Amygdala (tissue), 56 donors: Measurements from ENCODE around the gene CCDC142.
"Not testable (repeated sequence)": the region's sequence is repeated elsewhere in the genome, so short reads cannot be mapped to it uniquely, and the experiment has no call there.

Source experiments
- DNase-seq, 56 donors: peaks; one replicate each; lab custom pipeline; 2025; lab: John Stamatoyannopoulos, UW

CCDC142 gene

GRCh38 chr2:74501335-74502071 lies 18.7 kb upstream of the CCDC142 start:
- DNase-seq, result no peak

GRCh38 chr2:74500578-74500946 lies 17.8 kb upstream of the CCDC142 start:
- no peak for DNase-seq

DNA sequence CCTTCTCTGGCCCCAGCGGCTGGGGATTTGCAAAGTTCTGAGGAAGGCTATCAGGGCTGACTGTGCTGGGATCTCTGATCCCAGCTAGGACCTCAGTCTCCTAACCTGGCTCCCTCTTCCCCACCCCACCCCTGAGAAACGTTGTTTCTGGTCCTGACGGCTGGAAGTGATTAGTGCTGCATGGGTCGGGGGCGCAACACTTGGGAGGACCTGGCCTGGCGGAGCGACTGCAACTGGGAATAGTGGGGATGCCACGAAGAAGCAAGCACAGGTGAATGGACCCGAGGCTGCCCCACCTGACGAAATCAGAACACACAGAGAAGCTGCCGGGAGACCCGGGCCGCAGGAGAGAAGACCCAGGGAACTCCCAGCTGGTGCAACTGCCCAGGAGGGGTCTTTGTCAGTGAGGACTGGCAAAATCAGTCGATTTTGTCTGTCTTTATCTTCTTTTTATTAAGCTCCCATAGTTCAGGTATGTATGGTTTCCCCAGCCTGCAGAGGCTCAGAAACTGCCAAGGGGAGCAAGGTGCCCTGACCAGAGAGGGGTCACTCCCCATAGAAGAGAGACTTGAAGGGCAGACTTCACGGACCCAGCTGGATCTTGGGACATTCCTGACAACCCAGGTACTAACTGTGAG lies 17.3 kb upstream of the CCDC142 start:
- DNase-seq, result no peak

DNA sequence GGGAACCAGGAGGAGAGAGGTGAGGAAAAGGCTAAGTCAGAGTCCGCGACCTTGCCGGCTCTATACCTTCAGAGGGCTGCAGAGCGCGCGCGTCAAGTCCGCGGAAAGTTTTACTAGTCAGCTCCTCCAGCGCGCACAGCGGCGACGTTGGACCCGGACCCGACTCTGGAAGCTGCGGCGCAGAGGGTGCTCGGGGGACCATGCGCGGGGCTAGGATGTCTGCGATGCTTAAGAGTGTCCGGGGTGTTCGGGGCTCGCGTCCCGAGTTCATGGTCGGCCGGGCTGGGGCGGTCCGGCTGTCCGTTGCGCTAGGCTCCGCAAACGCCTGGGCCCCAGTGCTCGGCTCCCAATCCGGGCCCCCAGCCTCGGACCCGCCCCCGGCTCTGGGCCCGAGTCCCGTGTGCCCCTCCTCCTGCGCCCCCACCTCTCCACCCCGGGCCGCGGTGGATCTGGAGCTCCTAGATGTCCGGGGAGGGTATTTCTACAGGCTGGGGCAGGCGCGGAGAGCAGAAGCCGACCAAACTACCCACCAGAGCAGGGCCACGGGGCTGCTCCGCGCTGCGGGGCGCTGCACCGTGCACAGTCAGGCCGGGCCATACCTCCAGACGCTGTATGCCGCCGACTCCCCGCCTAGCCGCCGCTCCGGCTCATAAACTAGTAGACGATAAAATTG lies 16.6 kb upstream of the CCDC142 start, which contains the start of gene LBX2:
LBX2 (minus strand) TSS at position 337 of the 673 bp plus-strand sequence; CDS start at position 271, 66 bp downstream.
- DNase-seq, result no peak

DNA sequence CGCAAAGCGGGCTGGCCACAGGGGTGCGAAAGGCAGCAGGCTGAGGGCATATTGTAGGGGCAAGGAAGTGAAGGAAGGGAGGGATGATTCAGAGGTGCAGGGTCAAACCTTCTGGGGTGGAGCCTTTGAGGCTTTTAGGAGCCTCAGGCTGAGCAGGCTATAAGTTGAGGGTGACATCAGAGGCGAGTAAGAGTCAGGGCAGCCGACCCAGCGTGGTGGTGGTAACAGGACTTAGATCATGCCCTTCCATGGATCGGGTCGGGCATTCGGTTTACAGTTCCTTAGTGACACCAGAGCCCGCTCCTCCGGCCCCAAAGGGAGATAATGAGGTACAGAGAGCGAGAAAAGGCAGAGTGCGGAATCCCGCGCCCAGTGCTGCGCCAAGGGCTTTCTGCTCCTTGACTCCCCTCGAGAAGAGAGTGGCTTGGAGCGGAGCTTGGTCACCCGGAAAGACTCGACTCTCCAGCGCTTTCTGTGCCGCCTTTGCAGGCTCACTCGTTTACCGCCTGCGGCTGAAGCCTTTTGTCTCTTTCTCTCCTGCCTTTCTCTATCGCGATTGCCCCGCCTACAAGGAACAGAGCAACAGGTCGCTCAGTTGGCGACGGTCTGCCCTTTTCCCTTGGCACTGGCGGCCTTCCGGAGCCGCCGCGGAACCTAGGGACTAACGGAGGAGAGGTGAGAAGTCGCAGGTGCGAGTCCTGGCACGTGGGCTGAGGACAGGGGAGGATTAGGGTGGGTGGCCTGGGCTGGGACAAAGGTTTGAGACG lies 15.9 kb upstream of the CCDC142 start:
- DNase-seq, result no peak

DNA sequence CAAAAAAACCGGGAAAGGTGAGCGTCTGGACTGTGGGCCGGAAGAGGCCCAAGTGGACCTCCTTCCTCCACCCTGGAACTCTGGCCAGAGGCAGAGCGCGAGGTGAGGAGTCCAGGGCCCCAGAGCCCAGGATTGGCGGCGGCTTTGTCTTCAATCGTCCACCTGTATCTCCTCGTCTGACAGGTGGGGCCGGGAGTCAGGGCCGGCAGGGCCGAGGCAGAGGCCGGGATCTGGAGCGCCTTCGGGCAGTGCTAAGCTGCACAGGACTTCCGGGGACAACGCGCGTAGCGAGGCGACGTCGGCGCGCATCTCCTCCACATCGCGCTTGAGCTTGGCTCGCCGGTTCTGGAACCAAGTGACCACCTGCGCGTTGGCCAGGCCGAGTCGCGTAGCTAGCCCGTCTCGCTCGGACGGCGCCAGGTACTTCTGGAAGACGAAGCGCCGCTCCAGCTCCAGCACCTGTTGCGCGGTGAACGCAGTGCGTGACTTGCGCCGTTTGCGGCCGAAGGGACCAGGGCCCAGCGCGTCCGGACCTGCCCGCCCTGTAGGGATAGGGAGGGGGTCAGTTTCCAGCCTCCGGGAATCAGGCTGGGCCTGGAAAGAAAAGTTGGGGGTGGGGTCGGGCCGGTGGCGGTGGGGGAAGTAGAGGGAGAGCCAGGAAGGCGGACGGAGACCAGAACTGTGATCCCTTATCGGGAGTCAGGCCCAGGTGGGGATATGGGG lies 15.1 kb upstream of the CCDC142 start:
- no peak for DNase-seq

DNA sequence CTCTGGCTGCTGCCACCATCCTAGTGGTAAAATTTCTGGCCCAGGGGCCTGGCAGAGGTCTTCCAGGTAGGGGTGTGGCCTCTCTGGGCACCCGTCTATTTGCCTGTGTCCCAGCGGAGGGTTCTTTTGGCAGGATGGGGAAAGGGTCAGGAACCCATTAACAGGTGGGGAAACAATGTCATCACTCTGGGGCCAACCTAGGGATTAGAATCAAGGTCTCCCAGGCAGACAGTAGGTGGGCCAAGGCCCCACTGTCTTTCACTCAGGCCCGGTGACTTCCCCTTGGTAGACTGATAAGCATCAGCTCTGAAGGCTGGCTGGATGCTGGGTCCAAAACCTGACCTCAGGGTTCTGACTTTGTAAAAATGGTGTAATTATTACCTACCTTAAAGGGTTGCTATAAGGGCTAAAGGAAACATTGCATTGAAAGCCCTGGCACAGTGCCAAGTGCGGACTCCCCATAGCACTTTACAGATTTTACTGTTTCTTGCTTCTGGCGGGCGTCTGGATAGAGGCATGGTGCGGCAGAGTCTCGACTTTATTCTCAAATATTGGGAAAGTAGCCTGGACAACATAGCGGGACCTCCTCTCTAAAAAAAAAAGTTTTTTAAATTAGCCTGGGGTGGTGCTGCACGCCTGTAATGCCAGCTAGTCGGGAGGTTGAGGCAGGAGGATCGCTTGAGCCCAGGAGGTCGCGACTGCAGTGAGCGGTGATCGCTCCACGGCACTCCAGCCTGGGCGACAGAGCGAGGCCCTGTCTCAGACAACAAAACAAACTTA lies 14.4 kb upstream of the CCDC142 start:
- no peak for DNase-seq

- DNase-seq, result no peak
Measured at GRCh38 chr2:74495440-74495839, 12.6 kb upstream of the CCDC142 start.

DNA sequence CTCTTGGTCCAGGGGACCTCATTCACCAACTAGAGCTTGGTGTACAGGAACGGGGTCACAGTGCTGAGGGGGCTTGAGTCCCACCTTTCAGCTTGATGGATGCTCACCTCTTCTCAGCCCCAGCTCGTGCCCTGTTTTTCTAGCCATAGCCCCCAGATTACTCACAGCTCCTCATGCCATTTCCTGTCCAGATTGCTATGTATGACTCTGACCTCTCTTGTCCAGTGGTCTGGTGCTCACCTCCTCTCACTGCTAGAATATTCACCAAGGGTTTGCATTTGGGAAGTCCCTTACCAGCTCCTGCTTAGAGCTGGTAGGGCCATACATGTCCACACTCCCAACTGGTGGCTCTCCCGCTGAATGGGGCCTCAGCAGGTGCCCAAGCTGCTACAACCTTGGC lies 10.7 kb upstream of the CCDC142 start:
- no peak for DNase-seq

DNA sequence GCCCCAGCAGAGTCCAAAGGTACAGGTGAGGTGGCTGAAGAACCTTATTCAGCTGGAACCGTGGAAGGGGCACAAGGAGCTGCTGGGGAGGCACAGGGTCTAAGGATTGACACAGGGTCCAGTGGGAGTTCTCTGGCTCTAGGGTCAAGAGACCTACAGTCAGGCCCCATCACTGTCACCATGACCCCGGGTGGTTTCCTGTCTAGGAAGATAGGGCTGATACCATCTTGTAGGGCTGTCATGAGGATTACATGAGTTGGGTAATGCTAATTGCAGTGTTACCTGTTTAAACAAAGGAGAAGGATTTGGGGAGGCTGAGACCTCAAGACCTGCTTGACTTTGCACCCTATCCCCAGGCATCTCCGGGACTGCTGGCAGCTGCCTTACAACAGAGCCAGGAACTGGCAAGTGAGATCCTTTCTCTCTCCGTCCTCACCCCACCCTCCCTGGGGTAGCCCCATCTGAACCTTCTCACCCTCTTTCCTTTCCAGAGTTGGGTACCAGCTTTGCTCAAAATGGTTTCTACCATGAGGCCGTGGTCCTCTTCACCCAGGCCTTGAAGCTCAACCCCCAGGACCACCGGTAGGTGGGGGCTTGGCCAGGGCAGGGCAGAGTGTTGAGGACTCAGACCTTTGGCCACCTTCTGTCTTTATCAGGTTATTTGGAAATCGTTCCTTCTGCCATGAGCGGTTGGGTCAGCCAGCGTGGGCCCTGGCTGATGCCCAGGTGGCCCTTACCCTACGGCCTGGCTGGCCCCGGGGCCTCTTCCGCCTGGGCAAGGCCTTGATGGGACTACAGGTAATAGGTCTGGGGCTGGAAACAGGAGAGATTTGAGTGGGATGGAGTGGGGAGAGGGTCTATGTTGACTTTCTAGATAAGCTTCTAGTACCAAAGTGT lies 9.1 kb upstream of the CCDC142 start:
- no peak for DNase-seq

DNA sequence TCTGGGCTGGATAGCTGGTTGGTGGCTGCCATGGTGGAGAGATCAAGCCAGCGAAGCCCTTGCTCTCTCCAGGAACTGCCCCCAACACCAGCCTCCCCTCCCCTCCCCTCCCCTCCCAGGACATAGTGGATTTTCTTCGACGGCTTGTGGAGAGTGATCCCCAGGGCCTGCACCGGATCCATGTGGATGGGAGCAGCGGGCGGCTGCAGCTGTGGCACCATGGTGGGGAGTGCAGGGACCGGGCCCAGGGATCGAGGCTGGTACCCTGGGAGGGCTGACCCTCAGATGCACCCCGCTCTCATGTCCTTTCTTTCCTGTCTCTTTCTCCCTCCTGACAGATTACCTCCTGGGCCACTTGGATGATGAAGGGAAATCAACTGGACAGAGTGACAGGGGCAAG lies 7.1 kb upstream of the CCDC142 start:
- DNase-seq, result no peak

GRCh38 chr2:74488643-74489481 lies 6.1 kb upstream of the CCDC142 start:
- no peak for DNase-seq

DNA sequence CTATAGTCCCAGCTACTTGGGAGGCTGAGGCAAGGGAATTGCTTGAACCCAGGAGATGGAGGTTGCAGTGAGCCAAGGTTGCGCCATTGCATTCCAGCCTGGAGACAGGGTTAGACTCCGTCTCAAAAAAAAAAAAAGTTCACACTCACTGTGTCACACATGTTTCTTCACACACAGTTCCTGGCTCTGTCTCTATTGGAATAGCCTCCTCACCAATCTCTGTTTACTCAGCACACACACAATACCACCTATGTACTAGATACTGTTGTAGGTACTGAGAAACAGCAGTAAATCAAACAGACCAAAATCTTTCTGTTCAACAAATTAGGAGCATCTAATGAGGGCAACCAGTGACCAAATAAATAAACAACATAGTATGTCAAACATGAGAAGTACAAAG lies 3.3 kb upstream of the CCDC142 start:
- no peak for DNase-seq

- DNase-seq, result not testable (repeated sequence)
Measured at GRCh38 chr2:74483675-74484164, 922 bp upstream of the CCDC142 start.

DNA sequence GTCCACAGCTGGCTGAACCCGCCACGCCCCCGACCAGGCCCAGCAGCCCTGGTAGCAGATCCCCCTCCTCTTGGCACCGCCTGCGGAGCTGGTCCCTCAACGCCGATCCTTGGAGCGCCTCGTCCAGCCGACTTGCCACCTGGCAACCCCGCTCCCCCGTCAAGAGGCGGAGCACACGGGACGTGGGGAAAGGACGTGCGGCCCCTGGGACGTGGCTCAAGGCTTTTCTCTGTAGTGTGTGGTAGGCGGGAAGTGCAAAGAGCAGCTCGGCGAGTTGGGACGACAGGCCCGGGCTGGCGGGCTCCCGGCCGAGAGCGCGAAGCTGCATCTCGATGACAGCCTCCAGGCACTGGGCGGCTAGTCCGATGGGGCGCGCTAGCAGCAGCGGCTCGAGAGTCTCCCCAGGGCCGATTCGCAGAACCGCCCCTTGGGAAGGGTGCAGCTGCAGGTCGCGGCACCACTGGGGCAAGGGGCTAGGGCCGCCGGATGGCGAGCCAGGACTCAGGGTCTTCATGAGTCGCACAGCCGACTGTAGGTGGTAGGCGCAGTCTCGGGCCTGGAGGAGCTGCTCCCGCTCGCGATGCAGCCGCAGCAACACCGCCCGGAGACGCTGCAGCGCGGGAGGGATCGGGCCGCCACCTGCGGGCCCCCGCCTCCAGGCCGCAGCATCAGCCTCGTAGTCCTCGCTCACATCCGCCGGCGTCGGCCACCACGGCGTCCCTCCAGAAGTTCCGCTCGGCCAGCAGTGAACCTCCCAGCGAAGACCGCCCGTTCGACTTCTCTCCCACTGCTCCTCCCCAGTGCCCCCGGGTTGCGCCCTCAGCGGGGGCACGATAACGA lies 617 bp downstream of the CCDC142 start:
- peak in 12 of 56 donors; percentile 12 to 76 (median 59) for DNase-seq

- DNase-seq, result no peak
Measured at GRCh38 chr2:74481431-74481830, 1.4 kb downstream of the CCDC142 start.
